SK-N-SH treated with all-trans-retinoic acid at 6 μM for 48 hours (cell line): Measurements from ENCODE around the gene PAPPA.

Source experiments
- ATAC-seq: fragments of 200-7000 bp; cut with Tn5 transposase; 3 replicates; pipeline ENCODE4 v1.9.1; 2020; ENCODE audit warnings: mild to moderate bottlenecking, moderate library complexity
- ARNTL ChIP-seq: fragments of 450-650 bp; formaldehyde crosslinking; IDR thresholded peaks from 2 replicates; pipeline ENCODE4 v1.5.0; 2020; ENCODE audit warnings: low read depth, mild to moderate bottlenecking, moderate library complexity, borderline replicate concordance
- BACH2 ChIP-seq: fragments of 250-450 bp; sonication (Bioruptor Pico); IDR thresholded peaks from 2 replicates; pipeline ENCODE4 v1.9.0; 2021; ENCODE audit warnings: mild to moderate bottlenecking, borderline replicate concordance
- CREB5 ChIP-seq: fragments of 250-450 bp; sonication (Bioruptor Pico); IDR thresholded peaks from 2 replicates; pipeline ENCODE4 v1.5.1; 2020; ENCODE audit warnings: low read depth, mild to moderate bottlenecking, moderate library complexity
- CSDC2 ChIP-seq: fragments of 250-450 bp; sonication (Bioruptor Pico); IDR thresholded peaks from 2 replicates; pipeline ENCODE4 v1.5.0; 2020; ENCODE audit warnings: mild to moderate bottlenecking, moderate library complexity
- CSRNP3 ChIP-seq: fragments of 250-450 bp; sonication (Bioruptor Pico); IDR thresholded peaks from 2 replicates; pipeline ENCODE4 v1.5.1; 2021; ENCODE audit warnings: mild to moderate bottlenecking, moderate library complexity
- ESRRG ChIP-seq: fragments of 250-450 bp; sonication (Bioruptor Pico); IDR thresholded peaks from 2 replicates; pipeline ENCODE4 v1.6.1; 2021; ENCODE audit warnings: mild to moderate bottlenecking
- GLIS3 ChIP-seq: fragments of 250-450 bp; sonication (Bioruptor Pico); IDR thresholded peaks from 2 replicates; pipeline ENCODE4 v1.5.0; 2020; ENCODE audit warnings: mild to moderate bottlenecking, moderate library complexity
- ISL1 ChIP-seq: fragments of 250-450 bp; sonication (Bioruptor Pico); IDR thresholded peaks from 2 replicates; pipeline ENCODE4 v2.1.2; 2022; ENCODE audit warnings: mild to moderate bottlenecking, moderate library complexity
- OSR1 ChIP-seq: fragments of 250-450 bp; sonication (Bioruptor Pico); IDR thresholded peaks from 2 replicates; pipeline ENCODE4 v1.8.0; 2022; ENCODE audit warnings: moderate library complexity, mild to moderate bottlenecking, inconsistent platforms
- PATZ1 ChIP-seq: fragments of 250-450 bp; sonication (Bioruptor Pico); IDR thresholded peaks from 2 replicates; pipeline ENCODE4 v1.8.0; 2020; ENCODE audit warnings: mild to moderate bottlenecking, moderate library complexity, borderline replicate concordance
- POU6F1 ChIP-seq: fragments of 250-450 bp; sonication (Bioruptor Pico); IDR thresholded peaks from 2 replicates; pipeline ENCODE4 v1.8.0; 2021; ENCODE audit warnings: low read depth, mild to moderate bottlenecking, moderate library complexity, borderline replicate concordance
- PPARA ChIP-seq: fragments of 250-450 bp; sonication (Bioruptor Pico); IDR thresholded peaks from 2 replicates; pipeline ENCODE4 v1.5.0; 2020; ENCODE audit warnings: mild to moderate bottlenecking, borderline replicate concordance
- RARB ChIP-seq: fragments of 250-450 bp; sonication (Bioruptor Pico); IDR thresholded peaks from 2 replicates; pipeline ENCODE4 v1.8.0; 2021; ENCODE audit warnings: mild to moderate bottlenecking, moderate library complexity
- SNAI2 ChIP-seq: fragments of 250-450 bp; sonication (Bioruptor Pico); IDR thresholded peaks from 2 replicates; pipeline ENCODE4 v1.5.0; 2020; ENCODE audit warnings: mild to moderate bottlenecking, moderate library complexity
- TCF4 ChIP-seq: fragments of 250-450 bp; sonication (Bioruptor Pico); IDR thresholded peaks from 2 replicates; pipeline ENCODE4 v1.8.0; 2021; ENCODE audit warnings: mild to moderate bottlenecking, moderate library complexity, borderline replicate concordance
- TOX ChIP-seq: fragments of 250-450 bp; sonication (Bioruptor Pico); IDR thresholded peaks from 2 replicates; pipeline ENCODE4 v1.8.0; 2021; ENCODE audit warnings: mild to moderate bottlenecking, moderate library complexity, borderline replicate concordance
- TSHZ2 ChIP-seq: fragments of 250-450 bp; sonication (Bioruptor Pico); IDR thresholded peaks from 2 replicates; pipeline ENCODE4 v1.5.0; 2020; ENCODE audit warnings: mild to moderate bottlenecking, moderate library complexity
- ZC3H10 ChIP-seq: fragments of 250-450 bp; sonication (Bioruptor Pico); IDR thresholded peaks from 2 replicates; pipeline ENCODE4 v1.5.1; 2021; ENCODE audit warnings: mild to moderate bottlenecking, moderate library complexity
- ZFP3 ChIP-seq: fragments of 250-450 bp; sonication (Bioruptor Pico); IDR thresholded peaks from 2 replicates; pipeline ENCODE4 v1.5.0; 2020; ENCODE audit warnings: mild to moderate bottlenecking, moderate library complexity
- ZFP30 ChIP-seq: fragments of 450-650 bp; formaldehyde crosslinking; IDR thresholded peaks from 2 replicates; pipeline ENCODE4 v1.5.0; 2022; ENCODE audit warnings: mild to moderate bottlenecking, moderate library complexity
- ZNF565 ChIP-seq: fragments of 450-650 bp; formaldehyde crosslinking; conservative IDR thresholded peaks from 2 replicates; pipeline ENCODE4 v1.5.0; 2020; ENCODE audit warnings: low read depth, mild to moderate bottlenecking, moderate library complexity
- ZNF70 ChIP-seq: fragments of 450-650 bp; formaldehyde crosslinking; IDR thresholded peaks from 2 replicates; pipeline ENCODE4 v1.5.0; 2020; ENCODE audit warnings: mild to moderate bottlenecking, moderate library complexity
- ZNF8 ChIP-seq: fragments of 450-650 bp; formaldehyde crosslinking; IDR thresholded peaks from 2 replicates; pipeline ENCODE4 v1.5.0; 2020; ENCODE audit warnings: mild to moderate bottlenecking, moderate library complexity

The PAPPA gene

GRCh38 chr9:116437411-116438370 lies 284.1 kb downstream of the PAPPA start:
- TF ChIP-seq ESRRG (CRISPR knock-in tag) = no peak
- TF ChIP-seq GLIS3 (CRISPR knock-in tag) = no peak
- TF ChIP-seq ZFP30 (CRISPR knock-in tag) = no peak
- no peak for TF ChIP-seq TSHZ2 (CRISPR knock-in tag)
- TF ChIP-seq PPARA (CRISPR knock-in tag) = no peak
- TF ChIP-seq CSRNP3 (CRISPR knock-in tag) = no peak
- TF ChIP-seq PATZ1 = no peak
- no peak for TF ChIP-seq TCF4 (CRISPR knock-in tag)
- no peak for TF ChIP-seq ARNTL (CRISPR knock-in tag)
- no peak for TF ChIP-seq SNAI2 (CRISPR knock-in tag)
- no peak for TF ChIP-seq ISL1 (CRISPR knock-in tag)
- TF ChIP-seq CSDC2 (CRISPR knock-in tag) = no peak
- no peak for TF ChIP-seq OSR1 (CRISPR knock-in tag)
- TF ChIP-seq RARB (CRISPR knock-in tag) = no peak
- TF ChIP-seq ZC3H10 (CRISPR knock-in tag) = no peak
- TF ChIP-seq CREB5 (CRISPR knock-in tag) = no peak
- TF ChIP-seq ZNF70 (CRISPR knock-in tag) = no peak
- TF ChIP-seq TOX = no peak
- TF ChIP-seq ZNF8 = no peak
- ATAC-seq = no peak

GRCh38 chr9:116442528-116442927 lies 288.9 kb downstream of the PAPPA start:
- no peak for TF ChIP-seq CSDC2 (CRISPR knock-in tag)
- no peak for TF ChIP-seq TSHZ2 (CRISPR knock-in tag)
- TF ChIP-seq ZC3H10 (CRISPR knock-in tag) = no peak
- no peak for TF ChIP-seq PATZ1
- no peak for TF ChIP-seq ZFP3
- TF ChIP-seq ZNF565 (CRISPR knock-in tag) = no peak
- no peak for TF ChIP-seq BACH2
- TF ChIP-seq RARB (CRISPR knock-in tag) = no peak
- no peak for TF ChIP-seq POU6F1
- TF ChIP-seq TOX = no peak
- TF ChIP-seq GLIS3 (CRISPR knock-in tag) = no peak
- ATAC-seq = no peak
